CD14-positive monocyte (primary cell): ENCODE data around the gene BHLHE41. TPM values are rescaled to one million over a fixed set of nuclear protein-coding genes. Genes with fewer than 3 reads are reported as not detected.

Source experiments
- DNase-seq, 3 donors: peaks; one replicate each; pipeline ENCODE4 v3.0.0-alpha.2; 2011 to 2022
- H2AFZ ChIP-seq: 2 replicates; pipeline ENCODE4 v1.6.0; 2012; ENCODE audit warnings: mild to moderate bottlenecking, low read depth, low read length, inconsistent platforms; ENCODE audit not compliant: insufficient read depth, poor library complexity, severe bottlenecking
- H3K27ac ChIP-seq, 2 donors: 1 replicate in 1 of 2; 2 replicates in 1 of 2; pipeline ENCODE4 v1.5.1; 2012 to 2013; ENCODE audit warnings: low read length in 2 of 2, control low read depth in 1 of 2, inconsistent platforms in 1 of 2, low read depth in 1 of 2, mild to moderate bottlenecking in 1 of 2
- H3K27me3 ChIP-seq, 2 donors: one replicate each; pipeline versions ENCODE4 v1.6.0 to v1.6.1; 2011 to 2013; ENCODE audit warnings: low read length in 2 of 2; ENCODE audit not compliant: control insufficient read depth in 2 of 2, insufficient read depth in 2 of 2
- H3K36me3 ChIP-seq, 2 donors: replicated peaks in 1 of 2; 1 replicate in 1 of 2; 2 replicates in 1 of 2; pipeline versions ENCODE4 v1.5.1 to v1.6.1; 2012 to 2013; ENCODE audit warnings: low read length in 2 of 2, control low read depth in 1 of 2, inconsistent platforms in 1 of 2, mild to moderate bottlenecking in 1 of 2; ENCODE audit not compliant: insufficient read depth in 2 of 2, control insufficient read depth in 1 of 2
- H3K4me1 ChIP-seq, 2 donors: 1 replicate in 1 of 2; 2 replicates in 1 of 2; pipeline versions ENCODE4 v1.5.1 to v1.6.1; 2012 to 2013; ENCODE audit warnings: low read length in 2 of 2, control low read depth in 1 of 2, inconsistent platforms in 1 of 2, mild to moderate bottlenecking in 1 of 2, moderate library complexity in 1 of 2; ENCODE audit not compliant: insufficient read depth in 2 of 2, control insufficient read depth in 1 of 2
- H3K4me2 ChIP-seq: replicated peaks from 2 replicates; pipeline ENCODE3; 2012; ENCODE audit warnings: low read length, moderate library complexity, mild to moderate bottlenecking; ENCODE audit not compliant: poor library complexity, severe bottlenecking; ENCODE audit errors: extremely low read depth
- H3K4me3 ChIP-seq, 3 experiments: fragments of 200-600 bp in 1 of 3; sonication (generic) in 1 of 3; replicated peaks in 1 of 3; 1 replicate in 2 of 3; 2 replicates in 1 of 3; pipeline ENCODE4 v1.5.1; 2011 to 2013; ENCODE audit warnings: low read length in 3 of 3, mild to moderate bottlenecking in 3 of 3, control low read depth in 2 of 3, low read depth in 2 of 3, inconsistent platforms in 1 of 3, moderate library complexity in 1 of 3
- H3K79me2 ChIP-seq: 2 replicates; pipeline ENCODE4 v1.6.0; 2012; ENCODE audit warnings: mild to moderate bottlenecking, control low read depth, inconsistent platforms, low read length, moderate library complexity; ENCODE audit not compliant: insufficient read depth
- H3K9ac ChIP-seq: 2 replicates; pipeline ENCODE4 v1.6.0; 2017; ENCODE audit warnings: low read length, mild to moderate bottlenecking; ENCODE audit not compliant: insufficient read depth, poor library complexity, severe bottlenecking
- H3K9me3 ChIP-seq, 2 donors: replicated peaks in 1 of 2; 1 replicate in 1 of 2; 2 replicates in 1 of 2; pipeline versions ENCODE4 v1.5.1 to v1.6.1; 2012 to 2013; ENCODE audit warnings: low read length in 2 of 2, control low read depth in 1 of 2; ENCODE audit not compliant: control insufficient read depth in 1 of 2, insufficient read depth in 1 of 2
- H4K20me1 ChIP-seq: 2 replicates; pipeline ENCODE4 v1.6.0; 2012; ENCODE audit warnings: mild to moderate bottlenecking, low read length, control low read depth, moderate library complexity; ENCODE audit not compliant: insufficient read depth
- H3K27ac Mint-ChIP-seq, 7 donors: one replicate each; pipeline ENCODE4 v1.8.0; 2020; ENCODE audit warnings: mild to moderate bottlenecking in 7 of 7, mixed read lengths in 7 of 7, moderate library complexity in 6 of 7, inconsistent platforms in 2 of 7
- H3K27me3 Mint-ChIP-seq, 3 donors: one replicate each; pipeline ENCODE4 v1.8.0; 2021 to 2022; ENCODE audit warnings: low read depth in 3 of 3, mild to moderate bottlenecking in 3 of 3, mixed read lengths in 3 of 3, moderate library complexity in 3 of 3, inconsistent platforms in 1 of 3
- H3K36me3 Mint-ChIP-seq, 2 donors: one replicate each; pipeline ENCODE4 v1.8.0; 2020; ENCODE audit warnings: mixed read lengths in 2 of 2, inconsistent platforms in 1 of 2, mild to moderate bottlenecking in 1 of 2
- H3K4me1 Mint-ChIP-seq: one replicate; pipeline ENCODE4 v1.8.0; 2020; ENCODE audit warnings: mild to moderate bottlenecking, mixed read lengths
- H3K4me3 Mint-ChIP-seq, 2 donors: one replicate each; pipeline ENCODE4 v1.8.0; 2020; ENCODE audit warnings: mild to moderate bottlenecking in 2 of 2, mixed read lengths in 2 of 2, moderate library complexity in 1 of 2
- H3K9me3 Mint-ChIP-seq, 7 donors: one replicate each; pipeline ENCODE4 v1.8.0; 2020 to 2022; ENCODE audit warnings: mixed read lengths in 7 of 7, mild to moderate bottlenecking in 6 of 7, moderate library complexity in 6 of 7, inconsistent platforms in 2 of 7
- CTCF ChIP-seq: fragments of 200-600 bp; IDR thresholded peaks from one replicate; pipeline ENCODE4 v1.8.0; 2022; ENCODE audit warnings: antibody characterized with exemption, mild to moderate bottlenecking
- WGBS: methylation state at CpG from one replicate; pipeline ENCODE4 v1.1.5; 2013; ENCODE audit warnings: missing lambda C conversion rate; ENCODE audit not compliant: insufficient coverage; 5-methylcytosine and 5-hydroxymethylcytosine counted together
- intact Hi-C, 2 donors: fragments of 100-400 bp; cut with micrococcal nuclease; formaldehyde crosslinking; loops; one replicate each; pipeline versions ENCODE4 v1.15.0 to v1.15.1; 2023
- polyA plus RNA-seq, 3 donors: library from polyadenylated mRNA; depleted of rRNA in 1 of 3; unstranded in 2 of 3; stranded (reverse) in 1 of 3; fragments of 300-500 nt in 2 of 3; fragments of >200 nt in 1 of 3; fragmentation: Illumina TruSeq in 2 of 3; gene quantifications; 1 replicate in 2 of 3; 2 replicates in 1 of 3; pipeline ENCODE4 v1.2.3, GENCODE V29; 2012 to 2021

BHLHE41 gene
- polyA plus RNA-seq, 3 donors: 0.03 TPM; not detected in 2

GRCh38 chr12:26164118-26164517 lies 39.3 kb upstream of the BHLHE41 start:
- Mint-ChIP-seq H3K27ac (no peak overlapping the region), H3K4me1 (no peaks in the 10 kb centered on the region), H3K36me3 (no peaks in the 10 kb centered on the region), H3K27me3 (peaks cover 2 to 4% (median 2%) of the 10 kb centered on the region in 3 donors), H3K9me3 (no peaks in the 10 kb centered on the region), H3K4me3 (no peak overlapping the region)
- intact Hi-C loops: no loop called here
- no peaks in the 10 kb centered on the region for H3K4me1 ChIP-seq
- H3K4me2 ChIP-seq: no peak overlapping the region
- 100% methylated on average over 1 of the region's 3 CpGs for WGBS
- H3K9ac ChIP-seq: no peak overlapping the region
- no peaks in the 10 kb centered on the region for H3K36me3 ChIP-seq
- H3K9me3 ChIP-seq: no peaks in the 10 kb centered on the region
- no peak overlapping the region for H2AFZ ChIP-seq
- H4K20me1 ChIP-seq: no peaks in the 10 kb centered on the region
- H3K4me3 ChIP-seq: no peak overlapping the region
- no peak for TF ChIP-seq CTCF
- H3K27ac ChIP-seq: no peak overlapping the region
- no peaks in the 10 kb centered on the region for H3K27me3 ChIP-seq
- H3K79me2 ChIP-seq: no peaks in the 10 kb centered on the region
- DNase-seq: no peak

GRCh38 chr12:26162905-26163304 lies 38.1 kb upstream of the BHLHE41 start:
- no peak for DNase-seq
- 82% methylated on average over 2 of the region's 4 CpGs for WGBS
- no peak overlapping the region for H3K27ac ChIP-seq
- H3K4me1 ChIP-seq: no peaks in the 10 kb centered on the region
- intact Hi-C loops: no loop called here
- Mint-ChIP-seq H3K27me3 (peaks cover 2 to 4% (median 3%) of the 10 kb centered on the region in 3 donors), H3K4me3 (no peak overlapping the region), H3K27ac (no peak overlapping the region), H3K4me1 (no peaks in the 10 kb centered on the region), H3K36me3 (no peaks in the 10 kb centered on the region), H3K9me3 (no peaks in the 10 kb centered on the region)
- H3K4me3 ChIP-seq: no peak overlapping the region
- no peak overlapping the region for H3K9ac ChIP-seq
- no peak for TF ChIP-seq CTCF
- no peaks in the 10 kb centered on the region for H4K20me1 ChIP-seq
- no peaks in the 10 kb centered on the region for H3K79me2 ChIP-seq
- H3K36me3 ChIP-seq: no peaks in the 10 kb centered on the region
- no peak overlapping the region for H3K4me2 ChIP-seq
- H3K27me3 ChIP-seq: no peaks in the 10 kb centered on the region
- H2AFZ ChIP-seq: no peak overlapping the region
- no peaks in the 10 kb centered on the region for H3K9me3 ChIP-seq
